T-cell (primary cell): ENCODE results near the gene PEX6. TPM values are rescaled to one million over a fixed set of nuclear protein-coding genes. Genes with fewer than 3 reads are reported as not detected.

Experiments
- ATAC-seq, 4 experiments: fragments of 200-7000 bp in 3 of 4; fragments of 150-1000 bp in 1 of 4; cut with Tn5 transposase; replicated peaks in 1 of 4; 1 replicate in 3 of 4; 2 replicates in 1 of 4; pipeline ENCODE4 v1.10.0; 2021; ENCODE audit warnings: moderate library complexity in 3 of 4, mild to moderate bottlenecking in 2 of 4, moderate number of reproducible peaks in 1 of 4
- CTCF ChIA-PET, 2 donors: fragments of 300-600 bp; sonication (Branson Sonifier 250); formaldehyde crosslinking; loops; one replicate each; lab custom pipeline; 2022; ENCODE audit warnings: antibody characterized with exemption in 2 of 2; lab: Charles Lee
- POLR2A ChIA-PET, 2 donors: fragments of 300-600 bp; sonication (Branson Sonifier 250); formaldehyde crosslinking; loops; one replicate each; lab custom pipeline; 2022; ENCODE audit warnings: antibody characterized with exemption in 2 of 2; lab: Charles Lee
- DNase-seq, 35 experiments: peaks; one replicate each; pipeline versions ENCODE4 v3.0.0 to v3.0.0-alpha.2; 2013 to 2023
- H3K27ac ChIP-seq: one replicate; pipeline ENCODE4 v1.5.1; 2013; ENCODE audit warnings: low read length
- H3K27me3 ChIP-seq, 2 experiments: replicated peaks in 1 of 2; 1 replicate in 1 of 2; 2 replicates in 1 of 2; pipeline versions ENCODE4 v1.6.1 to v1.7.0; 2013; ENCODE audit warnings: low read length in 1 of 2, mixed read lengths in 1 of 2; ENCODE audit not compliant: control insufficient read depth in 2 of 2, insufficient read depth in 2 of 2; ENCODE audit errors: extremely low read depth in 1 of 2
- H3K36me3 ChIP-seq, 2 donors: 1 replicate in 1 of 2; 2 replicates in 1 of 2; pipeline versions ENCODE4 v1.6.1 to v1.7.0; 2013; ENCODE audit warnings: low read length in 1 of 2; ENCODE audit not compliant: control insufficient read depth in 2 of 2, insufficient read depth in 1 of 2; ENCODE audit errors: extremely low read depth in 1 of 2
- H3K4me1 ChIP-seq, 2 experiments: 1 replicate in 1 of 2; 2 replicates in 1 of 2; pipeline versions ENCODE4 v1.6.1 to v1.7.0; 2013; ENCODE audit warnings: low read length in 2 of 2, mixed read lengths in 1 of 2; ENCODE audit not compliant: insufficient read depth in 2 of 2, control insufficient read depth in 1 of 2; ENCODE audit errors: extremely low read depth in 1 of 2
- H3K4me3 ChIP-seq, 2 donors: 1 replicate in 1 of 2; 2 replicates in 1 of 2; pipeline versions ENCODE4 v1.5.1 to v1.7.0; 2013; ENCODE audit warnings: mild to moderate bottlenecking in 2 of 2, low read length in 1 of 2, moderate library complexity in 1 of 2; ENCODE audit not compliant: control insufficient read depth in 1 of 2; ENCODE audit errors: extremely low read depth in 1 of 2
- H3K9me3 ChIP-seq: 2 replicates; pipeline ENCODE4 v1.7.0; 2013
- H3K27ac Mint-ChIP-seq, 2 donors: one replicate each; pipeline ENCODE4 v1.8.0; 2020 to 2021; ENCODE audit warnings: mild to moderate bottlenecking in 2 of 2, mixed read lengths in 2 of 2
- H3K27me3 Mint-ChIP-seq, 2 donors: one replicate each; pipeline ENCODE4 v1.8.0; 2021 to 2022; ENCODE audit warnings: mixed read lengths in 2 of 2
- H3K36me3 Mint-ChIP-seq: one replicate; pipeline ENCODE4 v1.8.0; 2021; ENCODE audit warnings: mixed read lengths
- H3K4me1 Mint-ChIP-seq, 3 donors: one replicate each; pipeline ENCODE4 v1.8.0; 2020 to 2022; ENCODE audit warnings: mixed read lengths in 3 of 3, mild to moderate bottlenecking in 1 of 3
- H3K4me3 Mint-ChIP-seq, 3 donors: one replicate each; pipeline ENCODE4 v1.8.0; 2020 to 2022; ENCODE audit warnings: mild to moderate bottlenecking in 3 of 3, mixed read lengths in 3 of 3, moderate library complexity in 3 of 3
- H3K9me3 Mint-ChIP-seq, 3 donors: one replicate each; pipeline ENCODE4 v1.8.0; 2020 to 2022; ENCODE audit warnings: mixed read lengths in 3 of 3
- WGBS: methylation state at CpG from one replicate; pipeline ENCODE4 v1.1.5; 2013; ENCODE audit warnings: missing lambda C conversion rate; ENCODE audit not compliant: insufficient coverage; 5-methylcytosine and 5-hydroxymethylcytosine counted together
- total RNA-seq, 35 experiments: library from RNA in 6 of 35; stranded (reverse) in 6 of 35; fragments of 120-200 nt in 1 of 35; gene quantifications; one replicate each; pipeline versions ENCODE4 v1.2.1 to v1.2.4 and lab custom pipeline; 2013 to 2026

Gene PEX6
- total RNA-seq, 5 donors from 2014 or later (not counting 1 experiment from before 2014, with no cell fraction given), result 20.5 to 30.5 (median 27.4) TPM

DNA sequence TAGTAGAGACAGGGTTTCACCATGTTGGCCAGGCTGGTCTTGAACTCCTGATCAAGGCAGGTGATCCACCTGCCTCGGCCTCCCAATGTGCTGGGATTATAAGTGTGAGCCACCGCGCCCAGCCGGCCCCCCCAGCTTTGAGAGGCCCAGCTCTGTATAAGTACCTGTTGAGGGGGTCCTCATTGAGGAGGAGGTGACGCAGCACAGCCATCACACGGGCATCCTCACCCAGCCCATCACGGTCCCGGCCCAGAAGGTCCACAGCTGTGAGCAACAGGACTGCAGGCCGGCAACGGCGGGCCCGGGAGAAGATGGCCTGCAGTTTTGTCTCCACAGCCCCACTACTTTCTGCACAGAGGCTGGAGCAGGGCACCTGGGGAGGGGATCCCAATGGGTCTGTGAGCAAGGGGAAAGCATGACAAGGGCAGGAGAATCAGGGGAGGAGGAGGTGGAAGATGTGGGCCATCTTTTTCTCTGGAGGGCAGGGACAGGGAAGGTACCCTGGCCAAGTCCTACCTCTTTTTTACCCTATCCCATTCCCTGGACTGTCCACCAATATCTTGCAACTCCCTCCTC lies 10.8 kb downstream of the PEX6 start:
- Histone ChIP-seq H3K9me3 (no peaks in the 10 kb centered on the region), H3K27ac (no peak overlapping the region), H3K4me1 (no peaks in the 10 kb centered on the region), H3K4me3 (no peak overlapping the region), H3K36me3 (peaks cover 6 to 65% of the 10 kb centered on the region in 2 donors), H3K27me3 (no peaks in the 10 kb centered on the region)
- POLR2A ChIA-PET, result no interaction called here
- WGBS, result 85% methylated on average over 2 of the region's 12 CpGs
- Mint-ChIP-seq H3K4me1 (no peaks in the 10 kb centered on the region), H3K27ac (no peak overlapping the region), H3K9me3 (no peaks in the 10 kb centered on the region), H3K36me3 (peaks cover 24% of the 10 kb centered on the region), H3K4me3 (no peak overlapping the region), H3K27me3 (no peaks in the 10 kb centered on the region)
- CTCF ChIA-PET, result interaction anchor here in 1 of 2 donors (0.9 kb wide), 1 partner anchor 10 kb away, joined by 3 read pairs; no protein-coding TSS in a partner anchor
- DNase-seq (no peak), ATAC-seq (no peak)

GRCh38 chr6:42967228-42967627 lies 11.8 kb downstream of the PEX6 start:
- no peaks in the 10 kb centered on the region for H3K27me3 Mint-ChIP-seq
- CTCF ChIA-PET, result interaction anchor here in 1 of 2 donors (0.7 kb wide), 1 partner anchor 144 kb away, joined by 4 read pairs; no protein-coding TSS in a partner anchor
- Histone ChIP-seq H3K4me1 (no peaks in the 10 kb centered on the region), H3K9me3 (no peaks in the 10 kb centered on the region), H3K27ac (no peak overlapping the region), H3K36me3 (peaks cover 10 to 70% of the 10 kb centered on the region in 2 donors), H3K4me3 (no peak overlapping the region), H3K27me3 (peaks cover 0 to 3% of the 10 kb centered on the region in 2 experiments)
- peaks cover 30% of the 10 kb centered on the region for H3K36me3 Mint-ChIP-seq
- H3K9me3 Mint-ChIP-seq, result no peaks in the 10 kb centered on the region
- DNase-seq, result no peak
- POLR2A ChIA-PET, result interaction anchor here in 1 of 2 donors (0.6 kb wide), 2 partner anchors 55 to 505 kb away, joined by 5 to 8 read pairs; no protein-coding TSS in a partner anchor
- no peak overlapping the region for H3K4me3 Mint-ChIP-seq
- ATAC-seq, result no peak
- H3K4me1 Mint-ChIP-seq, result peaks cover 0 to 2% (median 0%) of the 10 kb centered on the region in 3 donors
- WGBS, result 95% methylated on average over 11 of the region's 11 CpGs
- H3K27ac Mint-ChIP-seq, result no peak overlapping the region

- Histone ChIP-seq H3K9me3 (no peaks in the 10 kb centered on the region), H3K27me3 (peaks cover 0 to 8% of the 10 kb centered on the region in 2 experiments), H3K36me3 (peaks cover 10 to 72% of the 10 kb centered on the region in 2 donors), H3K4me1 (no peaks in the 10 kb centered on the region), H3K27ac (no peak overlapping the region), H3K4me3 (no peak overlapping the region)
- ChIA-PET POLR2A (interaction anchor here in 1 of 2 donors (1.2 kb wide), 1 partner anchor 148 kb away, joined by 3 read pairs; no protein-coding TSS in a partner anchor), CTCF (interaction anchor here in 1 of 2 donors (0.6 kb wide), 1 partner anchor 34 kb away, joined by 3 read pairs; no protein-coding TSS in a partner anchor)
- no peaks in the 10 kb centered on the region for H3K9me3 Mint-ChIP-seq
- no peak for ATAC-seq
- peaks cover 35% of the 10 kb centered on the region for H3K36me3 Mint-ChIP-seq
- H3K27ac Mint-ChIP-seq, result no peak overlapping the region
- WGBS, result 88% methylated on average over 6 of the region's 7 CpGs
- H3K4me1 Mint-ChIP-seq, result peaks cover 5% of the 10 kb centered on the region in 3 donors
- no peak overlapping the region for H3K4me3 Mint-ChIP-seq
- no peak for DNase-seq
- H3K27me3 Mint-ChIP-seq, result no peaks in the 10 kb centered on the region
These were observed 12.4 kb downstream of the PEX6 start for GRCh38 chr6:42966571-42966970.

- no peaks in the 10 kb centered on the region for H3K9me3 Mint-ChIP-seq
- Histone ChIP-seq H3K4me3 (no peak overlapping the region), H3K36me3 (peaks cover 8 to 54% of the 10 kb centered on the region in 2 donors), H3K27me3 (peaks cover 0 to 19% of the 10 kb centered on the region in 2 experiments), H3K27ac (no peak overlapping the region), H3K9me3 (no peaks in the 10 kb centered on the region), H3K4me1 (peaks cover 2 to 17% of the 10 kb centered on the region in 2 experiments)
- no peak overlapping the region for H3K27ac Mint-ChIP-seq
- DNase-seq (peak in 7 of 35 experiments; percentile 15 to 52 (median 28)), ATAC-seq (peak in 2 of 4 experiments; percentile 22 to 44)
- ChIA-PET CTCF (no interaction called here), POLR2A (interaction anchor here (0.5 to 0.6 kb wide), 2 partner anchors 35 to 163 kb away, joined by 3 to 12 read pairs; partner anchors contain the start of gene CNPY3 (in 1 of the 2))
- H3K27me3 Mint-ChIP-seq, result no peaks in the 10 kb centered on the region
- WGBS, result 96% methylated on average over 5 of the region's 9 CpGs
- peaks cover 21 to 25% (median 22%) of the 10 kb centered on the region in 3 donors for H3K4me1 Mint-ChIP-seq
- H3K36me3 Mint-ChIP-seq, result peaks cover 30% of the 10 kb centered on the region
- H3K4me3 Mint-ChIP-seq, result no peak overlapping the region
These were observed 15.0 kb downstream of the PEX6 start for GRCh38 chr6:42963855-42964605.

- peaks cover 2 to 17% of the 10 kb centered on the region in 2 experiments for H3K4me1 ChIP-seq
- no peak overlapping the region for H3K4me3 Mint-ChIP-seq
- ChIA-PET CTCF (no interaction called here), POLR2A (no interaction called here)
- no peaks in the 10 kb centered on the region for H3K9me3 ChIP-seq
- DNase-seq (no peak), ATAC-seq (no peak)
- peaks cover 27% of the 10 kb centered on the region for H3K36me3 Mint-ChIP-seq
- H3K27me3 ChIP-seq, result peaks cover 0 to 19% of the 10 kb centered on the region in 2 experiments
- WGBS, result 88% methylated on average over 6 of the region's 12 CpGs
- no peak overlapping the region for H3K27ac Mint-ChIP-seq
- no peak overlapping the region for H3K4me3 ChIP-seq
- H3K9me3 Mint-ChIP-seq, result no peaks in the 10 kb centered on the region
- H3K36me3 ChIP-seq, result peaks cover 8 to 48% of the 10 kb centered on the region in 2 donors
- peaks cover 21 to 25% (median 22%) of the 10 kb centered on the region in 3 donors for H3K4me1 Mint-ChIP-seq
- H3K27ac ChIP-seq, result no peak overlapping the region
- H3K27me3 Mint-ChIP-seq, result no peaks in the 10 kb centered on the region
These were observed 15.7 kb downstream of the PEX6 start for GRCh38 chr6:42963179-42963854.
